Superior temporal gyrus (tissue), 1 donor: ENCODE data around the gene BICRA.
A peak's percentile ranks its signal among the peaks of the same experiment; 100 is the strongest.
"Not testable (repeated sequence)": the region's sequence is repeated elsewhere in the genome, so short reads cannot be mapped to it uniquely, and the experiment has no call there.

ENCODE experiments used
- DNase-seq: peaks from one replicate; pipeline ENCODE4 v3.0.0-alpha.2; 2016; ENCODE audit errors: extremely low spot score

Gene BICRA

DNA sequence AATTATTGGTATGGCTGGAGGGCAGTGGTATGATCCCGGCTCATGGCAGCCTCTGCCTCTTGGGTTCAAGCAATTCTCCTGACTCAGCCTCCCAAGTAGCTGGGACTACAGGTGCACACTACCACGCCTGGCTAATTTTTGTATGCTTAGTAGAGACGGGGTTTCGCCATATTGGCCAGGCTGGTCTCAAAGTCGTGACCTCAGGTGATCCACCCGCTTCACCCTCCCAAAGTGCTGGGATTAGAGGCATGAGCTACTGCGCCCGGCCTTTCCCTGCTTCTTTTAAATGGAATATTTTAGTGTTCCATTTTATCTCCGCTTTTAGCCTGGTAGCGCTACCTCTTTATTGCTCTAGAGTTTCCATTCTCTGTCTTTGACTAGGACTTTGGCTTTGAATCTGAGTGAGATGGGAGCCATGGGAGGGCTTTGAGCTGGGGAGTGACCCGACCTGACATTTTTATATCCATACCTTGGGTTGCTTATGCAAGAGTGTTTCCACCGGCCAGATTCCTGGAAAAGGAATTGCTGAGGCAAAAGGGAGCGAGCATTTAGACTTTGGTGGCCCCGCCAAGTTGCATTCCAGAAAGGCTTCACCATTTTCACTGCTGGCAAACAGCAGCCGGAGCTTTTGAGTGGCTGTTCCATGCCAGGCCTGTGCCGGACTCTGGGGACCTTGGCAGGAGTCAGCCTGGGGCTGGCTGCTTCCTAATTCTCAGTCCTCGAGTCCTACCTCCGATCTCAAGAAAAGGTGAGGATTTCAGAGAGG is 22.9 kb downstream of the BICRA start:
- DNase-seq: no peak

DNA sequence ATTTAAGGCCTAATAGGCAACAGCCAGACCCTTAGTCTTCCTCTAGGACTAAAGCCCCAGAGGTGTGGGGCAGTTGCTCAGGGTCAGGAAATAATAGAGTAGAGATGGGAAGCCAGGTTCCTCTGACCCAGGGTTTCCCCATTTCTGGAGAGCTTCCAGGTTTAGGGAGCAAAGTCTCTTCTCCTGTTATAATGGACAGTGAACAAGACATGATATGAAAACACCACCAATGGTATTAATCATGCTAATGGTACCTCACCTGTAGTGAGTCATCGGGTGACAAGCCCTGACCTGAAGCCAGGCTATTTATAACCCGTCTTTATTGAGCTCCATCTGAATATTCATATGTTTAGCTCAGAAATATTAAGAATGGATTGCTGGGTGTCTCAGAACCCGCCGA is 24.6 kb downstream of the BICRA start:
- DNase-seq: no peak

- no peak for DNase-seq
Observed at GRCh38 chr19:47633996-47634395, 25.1 kb downstream of the BICRA start.

DNA sequence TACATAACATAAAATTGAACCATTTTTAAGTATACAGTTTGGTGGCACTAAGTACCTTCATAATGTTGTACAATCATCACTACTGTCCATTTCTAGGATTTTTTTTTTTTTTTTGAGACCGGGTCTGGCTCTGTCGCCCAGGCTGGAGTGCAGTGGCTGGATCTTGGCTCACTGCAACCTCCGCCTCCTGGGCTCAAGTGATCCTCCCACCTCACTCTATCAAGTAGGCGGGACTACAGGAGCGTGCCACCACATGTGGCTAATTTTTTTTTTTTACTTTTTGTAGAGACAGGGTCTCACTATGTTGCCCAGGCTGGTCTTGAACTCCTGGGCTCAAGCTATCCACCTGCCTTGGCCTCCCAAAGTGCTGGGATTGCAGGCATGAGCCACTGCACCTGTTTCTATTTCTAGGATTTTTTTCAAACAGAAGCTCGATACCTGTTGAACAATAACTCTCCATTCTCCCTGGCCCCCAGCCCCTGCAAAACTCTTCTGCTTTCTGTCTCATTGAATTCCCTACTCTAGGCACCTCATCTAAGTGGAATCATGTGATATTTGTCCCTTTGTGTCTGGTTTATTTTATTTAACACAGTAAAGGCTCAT is 26.3 kb downstream of the BICRA start:
- not testable (repeated sequence) for DNase-seq

DNA sequence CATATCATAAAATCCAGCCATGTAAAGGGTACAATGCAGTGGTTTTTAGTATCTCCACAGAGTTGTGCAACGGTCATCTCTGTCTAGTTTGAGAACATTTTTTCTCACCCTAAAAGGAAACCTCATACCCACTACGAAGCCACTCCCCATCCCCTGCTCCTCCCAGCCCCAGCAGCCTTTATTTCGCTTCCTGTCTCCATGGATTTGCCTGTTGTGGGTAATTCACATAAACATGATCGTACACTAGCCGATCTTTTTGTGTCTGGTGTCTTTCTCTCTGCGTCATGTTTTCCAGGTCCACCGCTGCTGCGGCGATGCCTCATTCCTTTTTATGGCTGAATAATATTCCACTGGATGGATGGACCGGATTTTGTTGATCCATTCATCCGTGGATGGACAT is 28.6 kb downstream of the BICRA start:
- DNase-seq: no peak

DNA sequence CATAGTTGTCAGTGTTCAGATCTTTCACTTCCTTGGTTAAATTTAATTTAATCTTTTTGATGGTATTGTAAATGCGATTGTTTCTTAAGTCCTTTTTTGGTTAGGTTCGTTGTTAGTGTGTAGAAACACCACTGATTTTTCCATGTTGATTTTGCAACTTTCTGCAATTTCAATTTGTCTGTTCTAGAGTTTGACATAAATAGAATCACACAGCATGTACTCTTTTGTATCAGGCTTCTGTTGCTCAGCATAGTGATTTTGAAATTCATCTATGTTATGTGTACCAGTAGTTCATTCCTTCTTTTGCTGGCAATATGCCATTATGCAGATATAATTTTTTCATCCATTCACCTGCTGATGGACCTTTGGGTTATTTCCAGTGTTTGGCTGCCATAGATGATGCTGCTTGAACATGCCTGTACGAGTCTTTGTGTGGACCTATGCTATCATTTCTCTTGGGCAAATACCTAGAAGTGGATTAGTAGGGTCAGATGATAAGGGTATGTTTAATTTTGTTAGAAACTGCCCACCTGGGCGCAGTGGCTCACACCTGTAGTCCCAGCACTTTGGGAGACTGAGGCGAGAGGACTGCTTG is 33.1 kb downstream of the BICRA start:
- no peak for DNase-seq

- DNase-seq: no peak
Observed at GRCh38 chr19:47643281-47643680, 34.3 kb downstream of the BICRA start.

DNA sequence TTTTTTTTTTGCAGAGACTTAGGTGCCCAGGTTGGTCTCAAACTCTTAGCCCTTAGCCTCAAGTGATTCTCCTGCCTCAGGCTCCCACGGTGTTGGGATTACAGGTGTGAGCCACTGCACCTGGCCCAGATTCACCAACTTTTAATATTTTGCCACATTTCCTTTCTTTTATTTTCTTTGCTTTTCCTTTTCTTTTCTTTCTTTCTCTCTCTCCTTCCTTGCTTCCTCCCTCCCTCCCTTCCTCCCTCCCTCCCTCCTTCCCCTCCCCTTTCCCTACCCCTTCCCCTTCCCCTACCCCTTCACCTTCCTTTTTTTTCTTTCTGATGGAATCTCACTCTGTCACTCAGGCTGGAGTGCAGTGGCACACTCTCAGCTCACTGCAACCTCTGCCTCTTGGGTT is 35.3 kb downstream of the BICRA start:
- DNase-seq: no peak

DNA sequence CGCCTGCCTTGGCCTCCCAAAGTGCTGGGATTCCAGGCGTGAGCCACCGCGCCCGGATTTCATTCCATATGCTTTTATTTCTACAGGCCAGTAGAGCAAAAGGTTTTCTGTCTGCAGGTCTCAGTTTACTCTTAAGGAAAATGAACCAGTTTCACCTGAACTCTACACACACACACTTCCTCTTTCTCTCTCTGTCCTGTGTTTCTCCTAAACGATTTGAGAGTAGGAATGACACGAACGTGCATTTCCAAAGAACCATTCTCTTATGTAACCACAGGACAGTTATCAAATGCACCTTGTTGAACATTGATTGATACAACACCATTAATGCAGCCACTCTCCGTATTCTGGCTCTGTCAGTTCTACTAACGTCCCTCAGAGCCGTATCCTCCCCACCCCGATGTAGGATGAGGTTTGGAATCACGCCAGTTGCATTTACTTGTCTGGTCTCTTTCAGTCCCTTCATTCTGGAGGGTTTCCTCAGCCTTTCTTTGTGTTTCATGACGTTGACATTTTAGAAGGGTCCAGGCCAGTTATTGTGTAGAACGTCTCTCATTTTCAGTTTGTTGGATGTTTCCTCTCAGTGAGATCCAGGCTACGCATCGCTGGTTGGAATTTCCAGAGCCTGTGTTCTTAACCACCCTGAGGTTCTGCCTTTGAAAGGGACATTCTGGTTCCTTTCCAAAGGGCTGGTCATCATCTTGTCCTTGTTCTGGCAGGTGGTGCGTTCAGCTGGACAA is 36.0 kb downstream of the BICRA start:
- no peak for DNase-seq

GRCh38 chr19:47646924-47647323 is 38.0 kb downstream of the BICRA start:
- no peak for DNase-seq

- DNase-seq: no peak
Observed at GRCh38 chr19:47649588-47649987, 40.7 kb downstream of the BICRA start.

GRCh38 chr19:47650700-47651099 is 41.8 kb downstream of the BICRA start:
- DNase-seq: no peak

DNA sequence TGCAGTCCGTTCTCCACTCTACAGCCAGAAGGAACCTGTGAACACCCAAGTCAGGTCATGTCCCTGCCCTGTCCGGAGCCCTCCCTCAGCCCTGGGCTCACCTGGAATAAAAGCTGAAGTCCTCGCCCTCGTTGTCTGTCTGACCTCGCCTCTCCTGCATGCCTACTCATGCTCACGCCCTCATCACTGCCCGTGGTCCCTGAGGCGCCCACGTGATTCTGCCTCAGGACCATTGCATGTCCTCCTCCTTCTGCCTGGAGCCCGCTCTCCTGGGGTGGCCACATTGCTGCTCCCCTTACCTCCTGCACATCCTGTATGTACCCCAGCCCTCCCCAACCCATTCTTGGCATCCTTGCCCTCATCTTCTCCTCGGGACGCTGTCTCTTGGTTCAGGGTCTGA is 42.2 kb downstream of the BICRA start:
- DNase-seq: no peak

- DNase-seq: no peak
Observed at GRCh38 chr19:47651691-47652090, 42.8 kb downstream of the BICRA start.

- no peak for DNase-seq
Observed at GRCh38 chr19:47652285-47652684, 43.4 kb downstream of the BICRA start.

GRCh38 chr19:47653856-47654255 is 44.9 kb downstream of the BICRA start:
- no peak for DNase-seq

GRCh38 chr19:47657719-47658118 is 48.8 kb downstream of the BICRA start:
- DNase-seq: no peak

GRCh38 chr19:47658431-47659348 is 49.8 kb downstream of the BICRA start:
- peak; percentile 68 for DNase-seq

DNA sequence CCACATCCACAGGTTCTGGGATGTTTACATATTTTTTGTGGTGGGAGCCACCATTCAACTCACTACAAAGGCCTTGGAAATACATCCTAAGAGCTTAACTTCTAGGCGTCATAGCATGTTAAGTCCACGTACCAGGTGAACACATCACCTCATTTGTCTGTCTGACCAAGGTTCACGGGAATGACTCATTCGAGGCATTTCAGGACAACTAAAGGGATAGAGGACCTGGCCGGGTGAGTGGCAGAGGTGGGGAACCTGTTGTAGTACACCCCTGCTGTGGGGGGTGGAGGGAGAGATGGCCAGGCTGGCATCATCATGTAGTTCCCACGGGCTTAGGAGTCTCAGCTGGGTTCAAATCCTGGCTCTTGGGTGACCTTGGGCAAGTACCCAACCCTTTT is 51.5 kb downstream of the BICRA start:
- DNase-seq: no peak

- DNase-seq: no peak
Observed at GRCh38 chr19:47661161-47661560, 52.2 kb downstream of the BICRA start.

- DNase-seq: no peak
Observed at GRCh38 chr19:47661611-47662010, 52.7 kb downstream of the BICRA start.
